KMS-11 (cell line): Measurements from ENCODE around the gene ERCC1.

Source experiments
- H2AFZ ChIP-seq: fragments of 200-600 bp; sonication (generic); 2 replicates; pipeline ENCODE4 v1.6.1; 2016; ENCODE audit warnings: antibody characterized with exemption, mixed run types, low read depth
- H3K27ac ChIP-seq: fragments of 200-600 bp; sonication (generic); 2 replicates; pipeline ENCODE4 v1.6.1; 2016; ENCODE audit warnings: mild to moderate bottlenecking, mixed run types
- H3K27me3 ChIP-seq: fragments of 200-600 bp; sonication (generic); 2 replicates; pipeline ENCODE4 v1.6.1; 2017; ENCODE audit warnings: mild to moderate bottlenecking, low read depth, mixed run types, moderate library complexity; ENCODE audit not compliant: insufficient read depth
- H3K36me3 ChIP-seq: fragments of 200-600 bp; sonication (generic); 2 replicates; pipeline ENCODE4 v1.6.1; 2017; ENCODE audit warnings: mild to moderate bottlenecking, mixed run types; ENCODE audit not compliant: insufficient read depth
- H3K4me1 ChIP-seq: fragments of 200-600 bp; sonication (generic); 2 replicates; pipeline ENCODE4 v1.6.1; 2016; ENCODE audit warnings: mild to moderate bottlenecking, low read depth, mixed run types; ENCODE audit not compliant: poor library complexity, severe bottlenecking
- H3K4me2 ChIP-seq: fragments of 200-600 bp; sonication (generic); 2 replicates; pipeline ENCODE4 v1.7.0; 2016; ENCODE audit warnings: mild to moderate bottlenecking, mixed run types
- H3K4me3 ChIP-seq: fragments of 200-600 bp; sonication (generic); IDR thresholded peaks from 2 replicates; pipeline ENCODE4 v1.6.1; 2017; ENCODE audit warnings: low read depth, low read length, mixed read lengths; ENCODE audit not compliant: insufficient read depth
- H3K79me2 ChIP-seq: fragments of 200-600 bp; sonication (generic); 2 replicates; pipeline ENCODE4 v1.6.1; 2016; ENCODE audit warnings: low read depth, mixed run types; ENCODE audit not compliant: insufficient read depth
- H3K9ac ChIP-seq: fragments of 200-600 bp; sonication (generic); 2 replicates; pipeline ENCODE4 v1.6.1; 2016; ENCODE audit warnings: mild to moderate bottlenecking, mixed run types
- H4K20me1 ChIP-seq: fragments of 200-600 bp; sonication (generic); 2 replicates; pipeline ENCODE4 v1.6.1; 2016; ENCODE audit warnings: mild to moderate bottlenecking, mixed run types; ENCODE audit not compliant: insufficient read depth
- CTCF ChIP-seq: fragments of 200-600 bp; sonication (generic); conservative IDR thresholded peaks from 2 replicates; pipeline ENCODE4 v1.6.1; 2017; ENCODE audit warnings: low read depth, mild to moderate bottlenecking, antibody characterized with exemption, low read length, moderate library complexity, mixed read lengths

ERCC1 gene

GRCh38 chr19:45357445-45357783 lies 66.3 kb downstream of the ERCC1 start:
- H3K4me3 ChIP-seq: no peak overlapping the region
- no peak for TF ChIP-seq CTCF
- H3K36me3 ChIP-seq: no peaks in the 10 kb centered on the region
- no peak overlapping the region for H3K27ac ChIP-seq
- H3K79me2 ChIP-seq: no peaks in the 10 kb centered on the region
- H3K9ac ChIP-seq: no peak overlapping the region
- H4K20me1 ChIP-seq: no peaks in the 10 kb centered on the region
- no peak overlapping the region for H2AFZ ChIP-seq
- no peaks in the 10 kb centered on the region for H3K4me1 ChIP-seq
- no peak overlapping the region for H3K4me2 ChIP-seq
- H3K27me3 ChIP-seq: no peaks in the 10 kb centered on the region
